ENCODE measurements around the gene U2SURP.
A peak's percentile ranks its signal among the peaks of the same experiment; 100 is the strongest.

Gene U2SURP
- 308 to 337 reads per million in 2 donors for total RNA-seq

DNA sequence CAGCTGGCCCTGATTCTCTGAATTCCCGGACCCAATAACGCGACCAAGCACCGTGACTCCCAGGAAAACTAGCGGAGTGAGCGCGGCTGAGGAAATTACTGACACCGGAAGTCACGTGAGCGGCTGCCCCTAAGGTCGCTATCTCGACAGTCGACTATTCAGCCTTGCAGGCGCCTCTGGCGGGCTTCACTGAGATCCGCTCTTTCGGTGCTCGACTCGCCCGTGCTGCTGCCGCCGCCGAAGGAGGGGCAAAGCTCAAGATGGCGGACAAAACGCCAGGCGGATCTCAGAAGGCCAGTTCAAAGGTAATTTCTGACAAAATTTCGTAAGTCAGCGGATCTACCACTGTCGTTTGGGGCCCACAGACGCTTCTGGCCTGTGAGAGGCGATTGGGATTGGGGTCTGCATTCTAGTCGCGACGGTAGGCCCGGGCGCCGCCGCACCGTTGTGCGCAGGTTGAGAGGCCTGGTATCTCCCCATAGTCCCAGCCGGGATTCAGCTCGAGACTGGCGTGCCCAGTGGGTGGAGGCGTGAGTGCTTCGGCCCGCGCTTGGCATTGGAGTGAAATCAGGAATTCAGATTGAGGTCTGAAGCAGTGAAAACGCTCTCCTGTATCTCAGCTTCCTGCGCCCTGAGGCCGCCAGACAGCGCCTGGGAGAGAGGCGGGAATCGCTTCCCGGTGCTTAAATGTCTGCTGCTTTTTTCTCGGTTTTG is at the start of gene U2SURP:
Gene U2SURP (plus strand): TSS at position 202 of the 714 bp plus-strand sequence. CDS start 59 bp downstream, at position 261.
- peak; percentile 62 for DNase-seq

DNA sequence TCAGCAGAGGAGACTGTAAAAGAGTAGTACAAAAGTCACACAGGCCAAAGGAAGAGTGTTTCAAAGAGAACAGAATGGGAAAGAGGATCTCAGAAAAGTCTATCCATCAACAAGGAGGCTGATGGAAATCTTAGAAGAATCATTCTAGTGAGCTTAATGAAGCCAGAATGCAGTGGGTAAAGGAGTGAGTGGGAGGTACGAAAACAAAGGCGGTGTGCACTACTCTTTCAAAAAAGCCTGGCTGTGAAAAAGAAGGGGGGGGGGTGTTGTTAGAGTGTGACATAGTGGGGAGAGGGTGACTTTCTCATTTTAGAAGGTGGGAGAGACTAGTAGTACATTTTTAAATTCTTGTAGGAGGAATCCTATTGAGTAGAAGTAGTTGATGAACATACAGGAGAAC is 49.6 kb upstream of the U2SURP start:
- no peak for DNase-seq

DNA sequence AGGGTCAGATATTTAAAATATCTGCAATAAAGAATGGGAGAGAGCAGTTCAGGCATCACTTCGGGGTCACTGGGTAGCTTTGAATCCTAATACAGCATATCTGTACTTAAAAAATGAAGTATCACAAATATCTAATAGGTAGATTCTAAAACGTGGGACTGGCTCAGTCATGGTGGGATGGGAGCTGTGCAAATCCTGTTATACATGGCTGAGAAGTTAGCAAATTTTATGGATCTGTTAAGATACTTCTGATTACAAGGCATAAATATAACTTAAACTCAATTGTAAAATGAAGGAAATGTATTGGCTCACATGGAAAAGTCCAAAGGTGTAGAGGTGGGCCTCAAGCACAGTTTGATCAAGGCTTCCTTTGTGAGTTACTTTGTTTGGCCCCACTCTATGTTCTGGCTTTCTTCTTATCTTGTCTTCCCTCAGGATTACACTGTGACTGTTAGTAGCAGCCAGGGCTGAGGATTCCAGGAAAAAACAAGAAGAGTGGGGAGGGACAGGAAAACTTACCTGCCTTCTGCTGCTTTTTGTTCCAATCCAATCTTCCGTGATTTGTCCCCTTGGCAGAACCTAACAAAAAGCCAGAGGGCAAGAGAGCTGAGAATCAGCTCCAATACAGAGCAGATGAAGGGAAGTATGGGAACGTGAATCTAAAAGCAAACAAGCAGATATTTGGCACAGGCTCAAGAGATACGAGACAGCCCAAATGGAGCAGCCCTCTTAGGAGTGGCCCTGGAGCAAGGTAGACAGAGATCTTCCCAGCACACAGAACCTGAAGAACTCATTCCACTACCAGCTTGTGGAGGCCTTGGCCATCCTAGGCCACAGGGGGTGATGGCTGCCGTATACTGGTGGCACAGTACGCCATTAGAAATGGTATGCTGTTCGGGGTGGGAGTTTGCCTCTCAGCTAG is 48.8 kb upstream of the U2SURP start:
- no peak for DNase-seq

DNA sequence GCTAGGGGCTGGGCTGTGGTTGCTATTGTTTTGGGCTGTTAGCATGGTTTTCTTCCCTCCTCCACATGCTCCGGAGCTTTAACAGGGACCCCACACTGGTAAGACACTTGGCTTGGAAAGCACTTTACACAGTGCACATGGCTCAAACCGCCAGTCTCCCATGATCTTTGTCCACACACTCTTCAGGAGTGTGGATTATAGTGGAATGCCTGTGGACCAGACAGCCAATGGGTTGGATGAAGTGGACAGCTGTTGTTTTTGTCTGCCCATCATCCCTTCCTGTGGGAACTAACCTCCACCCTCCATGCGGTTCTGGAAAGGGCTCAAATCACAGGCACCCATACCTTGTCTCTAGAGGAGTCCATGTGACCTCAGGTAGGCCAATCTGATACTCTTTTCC is 47.9 kb upstream of the U2SURP start:
- no peak for DNase-seq

DNA sequence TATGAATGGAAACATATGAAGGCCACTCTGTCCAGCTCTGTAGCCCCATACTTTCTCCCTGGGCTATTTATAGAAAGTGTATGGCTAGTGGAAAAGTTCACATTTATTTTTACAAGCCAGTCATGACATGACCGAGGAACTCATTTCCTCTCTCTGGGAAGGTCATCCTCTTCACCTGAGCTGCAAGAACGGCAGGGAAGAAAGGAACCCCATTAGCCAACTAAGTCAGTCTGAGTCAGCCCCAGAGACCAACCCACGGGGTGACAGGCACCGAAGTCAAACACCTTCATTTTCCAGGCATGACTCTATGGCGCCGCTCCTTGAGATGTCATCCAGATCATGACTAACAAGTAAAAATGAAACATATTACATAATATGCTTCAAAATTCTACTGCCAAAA is 42.7 kb upstream of the U2SURP start:
- no peak for DNase-seq

DNA sequence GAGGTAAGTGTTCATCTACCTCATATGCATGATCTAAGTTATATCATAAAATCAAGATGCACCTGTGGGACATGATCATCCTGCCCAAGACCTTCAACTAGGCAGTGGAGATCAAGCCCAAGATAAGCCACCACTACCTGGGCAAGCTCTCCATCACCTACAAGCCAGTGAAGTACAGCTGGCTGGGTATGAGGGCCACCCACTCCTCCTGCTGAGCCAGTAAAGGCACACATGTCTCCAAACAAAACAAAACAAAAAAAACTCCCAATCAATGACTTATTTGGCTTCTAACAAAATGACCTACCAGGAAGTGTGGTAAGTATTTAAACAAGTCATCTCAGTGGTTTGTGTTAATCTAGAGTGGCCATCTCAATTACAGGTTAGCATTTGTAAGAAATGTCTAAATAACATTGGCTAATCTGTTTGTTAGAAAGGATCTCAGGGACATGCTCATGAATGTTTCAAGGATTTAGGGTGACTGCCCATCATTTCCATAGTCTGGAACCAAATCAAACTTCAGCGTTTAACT is 41.0 kb upstream of the U2SURP start:
- no peak for DNase-seq

DNA sequence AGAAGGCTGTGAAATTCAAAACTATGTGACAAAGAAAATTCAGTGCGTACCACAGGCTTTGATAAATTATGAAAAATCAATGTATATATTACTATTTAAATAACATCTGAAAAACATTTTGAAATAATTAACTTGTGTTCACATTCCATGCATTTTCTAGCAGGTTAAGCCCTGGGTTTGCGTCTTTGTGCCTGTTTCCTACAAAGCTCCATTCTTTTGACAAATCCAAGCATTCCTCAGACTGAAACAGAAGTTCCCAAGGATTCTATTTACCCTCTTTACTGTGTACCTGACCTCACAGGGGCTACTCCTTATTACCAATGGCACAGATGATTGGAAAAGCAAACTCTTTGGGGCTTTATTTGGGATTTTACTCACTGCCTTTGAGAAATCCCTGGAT is 39.8 kb upstream of the U2SURP start:
- no peak for DNase-seq

DNA sequence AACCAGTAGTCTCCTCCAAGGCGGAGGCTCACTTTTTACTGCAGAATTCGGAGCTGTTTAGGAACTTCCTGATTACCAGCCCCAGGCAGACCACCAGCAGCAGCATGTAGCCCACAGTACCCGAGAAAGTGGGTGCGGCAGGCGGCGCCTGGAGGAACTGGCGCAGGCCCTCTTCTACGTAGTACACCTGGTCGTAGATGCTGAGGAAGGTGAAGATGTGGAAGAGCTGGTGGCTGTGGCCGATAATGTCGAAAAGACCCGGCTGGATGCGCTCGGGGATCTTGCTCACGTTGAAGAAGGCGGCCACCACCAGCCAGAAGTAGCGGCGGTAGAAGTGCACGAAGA is 39.2 kb upstream of the U2SURP start:
- DNase-seq: no peak

DNA sequence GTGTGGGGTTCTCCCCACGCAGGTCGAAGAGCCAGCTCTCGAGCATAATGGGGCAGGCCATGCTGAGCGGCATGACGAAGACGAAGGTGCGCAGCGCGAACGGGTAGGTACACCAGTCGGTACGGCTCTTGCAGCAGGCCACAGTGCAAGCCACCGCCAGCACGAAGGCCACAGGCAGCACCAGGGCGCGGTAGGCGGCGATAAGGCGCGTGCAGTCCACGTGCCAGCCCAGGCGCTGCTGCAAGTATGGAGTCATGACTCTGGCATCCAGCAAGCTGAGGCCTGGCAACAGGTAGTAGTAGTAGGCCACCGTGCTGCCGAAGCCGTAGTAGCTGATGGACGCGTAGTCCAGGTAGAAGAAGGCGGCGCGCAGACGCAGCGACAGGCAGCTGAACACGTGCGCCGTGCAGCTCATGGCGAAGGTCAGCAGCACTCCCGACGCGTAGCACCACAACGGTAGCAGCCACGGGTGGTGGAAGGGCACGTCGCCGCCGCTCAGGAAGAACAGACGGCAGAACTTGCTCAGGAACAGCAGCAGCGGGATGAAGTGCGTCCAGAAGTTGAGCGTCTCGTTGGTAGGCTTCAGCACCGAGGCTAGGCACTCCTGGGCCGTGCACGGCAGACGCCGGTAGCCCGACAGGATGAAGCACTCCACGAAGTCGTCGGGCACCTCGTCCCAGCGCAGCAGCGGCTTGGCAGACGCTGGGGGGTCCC is 38.7 kb upstream of the U2SURP start:
- no peak for DNase-seq

DNA sequence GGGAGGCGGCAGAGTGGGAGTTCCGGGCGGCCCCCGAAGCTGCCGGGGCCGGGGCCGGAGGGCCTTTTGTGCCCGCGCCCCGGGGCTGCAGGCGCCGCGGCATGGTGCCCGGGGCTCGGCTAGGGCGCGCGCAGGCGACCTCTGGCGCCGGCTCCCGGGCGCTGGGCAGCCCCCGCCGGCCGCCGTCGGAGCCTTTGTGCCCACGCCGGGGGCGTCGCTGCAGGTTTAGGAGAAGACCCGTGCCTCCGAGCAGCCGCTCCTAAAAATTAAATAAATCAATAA is 38.2 kb upstream of the U2SURP start:
- no peak for DNase-seq

DNA sequence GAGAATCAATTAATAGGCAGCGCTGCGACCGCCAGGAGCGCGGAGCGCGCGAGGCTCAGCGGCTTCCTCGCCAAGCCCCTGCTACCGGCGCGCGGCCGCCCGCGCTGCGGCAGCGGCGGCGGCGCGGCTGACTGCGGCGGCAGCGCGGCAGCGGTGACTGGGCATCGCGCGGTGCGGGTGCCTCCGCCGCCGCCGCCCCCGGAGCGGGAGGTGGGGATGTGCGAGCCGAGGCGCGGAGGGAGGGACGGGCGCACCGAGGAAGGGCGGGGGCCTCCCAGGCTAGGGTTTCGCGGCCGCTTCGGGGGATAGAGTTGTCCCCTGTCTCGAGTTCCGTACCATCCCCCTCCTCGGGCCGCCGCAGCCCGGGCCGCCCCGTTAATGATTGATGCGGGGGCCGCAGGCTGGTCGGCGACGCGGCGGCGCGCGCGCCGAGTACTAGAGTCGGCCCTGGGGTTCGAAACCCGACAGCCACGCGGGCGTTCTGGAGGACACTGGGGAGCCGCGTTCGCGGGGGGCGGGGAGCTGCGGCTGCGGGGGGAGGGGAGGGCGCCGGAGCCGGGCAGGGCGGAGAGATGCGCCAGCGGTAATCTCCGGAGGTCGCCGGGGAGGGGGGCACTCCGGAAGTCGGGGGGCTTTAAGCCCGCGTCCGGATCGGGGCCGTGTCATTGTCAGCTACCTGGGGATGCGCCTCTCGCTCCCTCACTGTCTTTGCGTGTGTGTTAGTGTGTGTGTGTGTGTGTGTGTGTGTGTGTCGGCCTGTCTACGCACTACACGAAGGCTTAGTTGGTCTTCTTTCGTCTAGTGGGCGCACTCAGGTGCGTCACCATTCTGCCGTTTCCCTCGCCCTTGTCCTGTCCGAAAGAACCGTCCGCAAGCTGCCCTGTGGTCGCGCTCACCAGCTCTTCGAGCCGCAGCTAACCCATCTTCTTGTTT is 37.6 kb upstream of the U2SURP start, which contains the start of gene PAQR9:
Gene PAQR9 (minus strand): TSS at position 159 of the 933 bp plus-strand sequence. CDS start 338 bp downstream, outside the sequence.
- DNase-seq: peak; percentile 9

DNA sequence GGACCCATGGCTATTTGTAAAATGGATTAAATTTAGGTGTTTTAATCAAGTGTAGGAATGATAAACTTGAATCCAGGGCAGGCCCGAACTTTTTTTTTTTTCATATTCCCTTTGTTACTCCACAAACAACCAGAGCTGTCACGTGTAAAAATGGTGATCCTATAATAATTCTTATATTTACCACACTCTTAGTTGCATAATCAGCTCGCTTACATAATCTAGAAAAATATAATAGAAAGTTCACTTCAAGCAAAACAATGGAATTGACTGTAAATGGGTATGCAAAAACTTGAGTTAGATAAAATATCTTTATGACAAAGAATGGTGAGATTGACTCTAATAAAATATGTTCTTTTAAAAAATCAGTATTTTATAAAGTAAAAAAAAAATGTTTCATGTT is 35.8 kb upstream of the U2SURP start:
- DNase-seq: no peak

DNA sequence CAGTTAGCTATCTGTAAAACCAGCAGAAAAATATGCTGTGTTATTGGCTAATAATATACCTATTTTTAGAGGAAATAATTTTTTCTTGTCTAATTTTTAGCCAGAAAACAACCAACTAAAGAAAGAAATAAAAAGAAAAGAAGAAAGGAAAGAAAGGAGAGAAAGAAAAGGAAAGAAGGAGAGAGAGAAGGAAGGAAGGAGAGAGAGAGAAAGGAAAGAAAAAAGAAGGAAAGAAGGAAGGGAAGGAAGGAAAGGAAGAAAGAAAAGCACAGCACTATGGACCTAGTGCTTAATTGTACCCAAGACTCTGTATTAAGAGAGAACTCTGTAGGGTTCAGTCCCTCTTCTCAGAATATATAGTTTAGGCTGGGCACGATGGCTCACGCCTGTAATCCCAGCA is 34.6 kb upstream of the U2SURP start:
- DNase-seq: no peak

DNA sequence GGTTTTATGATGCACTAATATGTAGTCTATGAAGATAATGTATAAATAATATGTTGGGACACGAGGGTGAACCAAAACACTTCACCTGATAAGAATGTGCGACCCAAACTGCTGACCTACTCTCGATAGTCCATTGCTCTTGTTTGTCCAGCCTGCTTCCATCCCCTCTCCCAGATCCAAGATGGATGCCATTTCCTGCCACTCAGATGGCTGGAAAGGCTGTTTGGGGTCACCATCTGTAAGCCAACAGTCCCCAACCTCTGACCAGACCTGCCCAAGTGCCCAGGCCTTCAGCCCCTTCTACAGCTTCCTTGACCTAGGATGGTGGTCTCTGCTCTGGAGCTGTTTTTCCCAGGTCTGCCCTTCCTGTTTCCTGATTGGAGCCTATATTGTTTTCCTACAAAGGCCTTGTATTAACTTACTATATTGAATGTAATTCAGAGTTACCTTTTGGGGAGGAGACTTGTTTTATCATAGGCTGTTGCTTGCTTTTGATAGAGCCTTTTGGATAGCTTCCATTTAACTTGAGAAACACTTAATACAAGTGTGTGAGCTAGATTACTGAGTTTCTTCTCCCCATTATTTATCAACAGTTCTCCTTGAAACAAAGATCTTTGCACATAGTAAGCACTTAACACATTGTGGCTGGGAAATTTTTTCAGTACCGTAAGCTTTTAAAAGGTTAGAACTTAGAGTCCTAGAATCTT is 32.9 kb upstream of the U2SURP start:
- no peak for DNase-seq

DNA sequence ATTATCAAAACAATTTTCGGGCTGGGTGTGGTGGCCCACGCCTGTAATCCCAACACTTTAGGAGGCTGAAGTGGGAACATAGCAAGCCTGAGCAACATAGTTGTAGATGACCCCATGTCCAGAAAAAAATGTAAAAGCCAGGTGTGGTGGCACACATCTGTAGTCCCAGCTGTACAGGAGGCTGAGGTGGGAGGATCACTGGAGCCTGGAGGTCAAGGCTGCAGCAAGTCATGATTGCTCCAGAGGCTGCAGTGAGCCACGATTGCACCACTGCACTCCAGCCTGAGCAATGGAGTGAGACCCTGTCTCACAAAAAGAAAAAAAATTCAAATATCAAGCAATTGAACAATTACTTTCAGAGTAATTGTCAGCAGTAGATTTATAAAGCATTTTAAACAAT is 29.9 kb upstream of the U2SURP start:
- DNase-seq: no peak

DNA sequence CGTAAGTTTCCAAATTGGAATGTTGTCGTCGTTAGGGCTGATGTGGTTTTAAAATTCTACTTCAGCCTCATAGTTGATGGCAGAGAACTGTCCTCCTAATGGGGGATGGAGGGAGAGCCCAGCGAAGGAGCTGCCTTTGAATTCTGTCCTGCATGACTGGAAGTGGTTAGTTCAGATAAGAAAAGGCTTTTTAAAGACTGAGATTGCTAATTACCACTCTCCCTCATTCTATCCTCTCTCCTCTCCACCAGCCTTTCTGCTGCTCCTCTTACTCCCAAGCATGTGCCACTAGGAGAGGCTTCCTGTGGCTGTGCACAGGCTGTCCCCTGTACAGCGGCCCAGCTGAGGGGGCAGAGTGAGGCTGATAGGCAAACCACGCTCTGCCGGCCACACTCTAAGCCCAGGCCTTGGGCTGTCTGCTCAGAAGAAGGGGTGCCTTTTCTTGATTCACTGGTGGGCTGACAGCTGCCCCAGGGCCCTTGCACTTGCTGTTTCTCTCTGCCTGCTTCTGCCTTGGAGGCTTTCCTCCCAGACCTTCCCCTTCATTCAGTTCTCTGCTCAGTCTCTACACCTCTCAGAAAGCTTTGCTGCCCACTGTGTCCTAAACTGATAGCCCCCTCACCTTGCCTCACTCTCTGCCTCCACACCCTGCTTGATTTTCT is 29.1 kb upstream of the U2SURP start:
- DNase-seq: no peak

DNA sequence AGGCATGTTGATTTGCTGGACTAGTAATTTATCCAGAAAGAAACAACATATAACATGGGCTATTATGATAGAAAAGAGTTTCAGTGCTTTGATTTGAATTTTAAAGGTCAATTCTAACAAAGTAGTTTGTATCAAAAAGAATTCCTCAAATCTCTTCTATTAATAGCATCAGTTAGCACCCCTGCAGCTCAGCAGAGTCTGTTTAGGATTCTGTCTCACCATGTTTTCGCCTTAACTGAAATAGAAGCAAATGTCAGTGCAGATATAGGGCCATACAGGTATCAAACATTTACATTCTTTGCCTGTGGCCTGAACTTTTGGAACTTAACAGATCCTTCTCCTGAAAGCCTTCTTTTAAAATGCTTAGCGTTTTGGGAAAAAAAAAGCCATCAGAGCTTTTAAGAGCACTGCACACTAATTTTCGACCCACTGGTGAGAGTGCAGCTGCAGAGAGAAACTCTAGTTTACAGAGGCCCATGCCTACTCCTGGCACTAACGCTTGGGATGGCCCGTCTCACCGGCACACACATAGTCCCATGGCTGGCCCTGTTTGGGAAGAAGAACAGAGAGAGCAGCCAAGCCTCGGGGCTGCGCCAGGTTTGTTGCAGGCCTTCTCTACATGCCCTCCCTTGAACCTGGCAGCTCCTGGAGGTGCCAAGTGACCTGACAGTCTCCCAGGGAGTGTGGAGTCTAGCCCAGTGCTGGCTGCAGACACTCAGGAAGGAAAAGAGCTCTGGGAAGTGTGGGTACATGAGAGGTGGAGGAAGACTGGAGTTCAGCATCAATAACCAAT is 28.0 kb upstream of the U2SURP start:
- no peak for DNase-seq

DNA sequence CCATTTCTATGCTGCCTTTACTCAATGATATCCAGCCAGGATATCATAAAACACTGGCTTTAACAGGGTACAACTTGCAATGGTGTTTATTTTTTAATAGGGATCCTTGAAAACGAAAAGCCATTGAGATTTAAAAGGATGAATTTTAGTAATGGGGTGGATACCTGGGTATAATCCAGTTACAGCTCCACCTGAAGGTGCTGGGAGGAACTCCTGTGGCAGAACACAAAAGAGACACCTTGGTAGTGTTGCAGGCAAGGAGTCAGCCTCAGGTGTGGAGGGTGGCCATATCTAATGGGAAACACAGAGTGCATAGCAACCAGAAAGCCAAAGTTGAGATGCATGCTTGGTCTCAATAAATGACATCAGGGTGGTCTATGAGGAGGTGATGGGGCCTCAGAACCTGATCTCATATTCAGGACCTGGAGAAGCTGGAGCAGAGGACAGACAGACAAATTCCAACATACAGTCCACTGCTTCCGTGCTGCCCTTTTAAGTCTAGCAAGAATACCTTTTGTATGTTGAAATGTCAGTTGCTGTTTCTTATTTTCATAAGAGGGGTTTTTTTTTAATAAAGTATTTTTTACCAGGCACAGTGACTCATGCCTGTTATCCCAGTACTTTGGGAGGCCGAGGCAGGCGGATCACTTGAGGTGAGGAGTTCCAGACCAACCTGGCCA is 25.9 kb upstream of the U2SURP start:
- DNase-seq: no peak

DNA sequence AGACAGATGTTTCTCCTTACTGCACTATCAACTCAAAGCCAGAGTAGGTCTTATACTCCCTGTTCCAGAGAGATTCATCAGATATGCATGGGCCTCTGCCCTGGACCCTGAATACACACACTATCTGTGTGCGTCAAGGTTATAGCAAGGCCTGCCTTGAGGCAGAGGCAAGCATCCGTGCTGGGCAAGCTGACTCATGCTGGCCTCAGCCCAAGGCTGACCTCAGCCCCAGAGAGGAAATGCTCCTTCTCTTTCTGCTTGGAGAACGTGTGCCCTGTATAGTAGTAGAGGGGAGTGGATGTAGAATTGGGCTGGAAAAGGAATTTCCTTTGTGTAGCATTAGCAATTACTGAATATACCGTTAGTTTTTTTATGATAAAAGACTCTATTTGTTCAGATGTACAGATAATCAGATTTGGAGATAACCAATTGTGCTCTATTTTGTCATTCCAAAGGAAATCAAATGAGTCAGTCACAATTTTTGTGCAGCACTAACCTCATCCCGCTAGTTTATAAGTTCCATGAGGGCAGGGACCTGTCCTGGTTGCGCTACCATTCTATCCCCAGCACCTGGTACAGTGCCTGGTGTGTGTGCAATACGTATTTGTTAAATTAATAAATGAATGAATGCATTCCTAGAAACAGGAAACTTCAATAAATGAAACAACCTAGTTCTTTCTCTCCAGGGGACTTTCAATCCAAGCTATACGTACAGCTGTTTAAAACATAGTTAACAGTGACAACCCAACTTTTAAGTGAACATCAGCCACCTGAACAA is 24.6 kb upstream of the U2SURP start:
- DNase-seq: no peak
